Ecto neural progenitor cell (in vitro differentiated cells): ENCODE results near the gene GOLGA8N.
"Not testable (repeated sequence)": the region's sequence is repeated elsewhere in the genome, so short reads cannot be mapped to it uniquely, and the experiment has no call there.

Source experiments
- DNase-seq: peaks from one replicate; pipeline ENCODE4 v3.0.0-alpha.2; 2018; ENCODE audit warnings: low spot score

GOLGA8N gene

GRCh38 chr15:32593151-32593550 is at the start of gene GOLGA8N:
Gene GOLGA8N, plus strand, starts transcription at chr15:32593456.
- not testable (repeated sequence) for DNase-seq

GRCh38 chr15:32543456-32543855 is 49.8 kb upstream of the GOLGA8N start:
- not testable (repeated sequence) for DNase-seq

GRCh38 chr15:32545129-32545528 is 48.1 kb upstream of the GOLGA8N start:
- not testable (repeated sequence) for DNase-seq

- not testable (repeated sequence) for DNase-seq
Observed at GRCh38 chr15:32554587-32554986, 38.7 kb upstream of the GOLGA8N start.

- DNase-seq: not testable (repeated sequence)
Observed at GRCh38 chr15:32562198-32562597, 31.1 kb upstream of the GOLGA8N start.

GRCh38 chr15:32568988-32569387 is 24.3 kb upstream of the GOLGA8N start:
- DNase-seq: not testable (repeated sequence)

GRCh38 chr15:32578482-32578881 is 14.8 kb upstream of the GOLGA8N start:
- DNase-seq: not testable (repeated sequence)

- DNase-seq: not testable (repeated sequence)
Observed at GRCh38 chr15:32585844-32586243, 7.4 kb upstream of the GOLGA8N start.

- DNase-seq: not testable (repeated sequence)
Observed at GRCh38 chr15:32609518-32609917, 16.3 kb downstream of the GOLGA8N start.

- not testable (repeated sequence) for DNase-seq
Observed at GRCh38 chr15:32610719-32611118, 17.5 kb downstream of the GOLGA8N start.

- DNase-seq: not testable (repeated sequence)
Observed at GRCh38 chr15:32614712-32615050, 21.4 kb downstream of the GOLGA8N start.

- DNase-seq: peak; percentile 82
Observed at GRCh38 chr15:32615051-32615870, 22.0 kb downstream of the GOLGA8N start, which contains the start of gene ARHGAP11A. Gene ARHGAP11A, plus strand, starts transcription at chr15:32615504. Its CDS starts 708 bp downstream, at chr15:32616212.

GRCh38 chr15:32615871-32616426 is 22.7 kb downstream of the GOLGA8N start:
- not testable (repeated sequence) for DNase-seq

- no peak for DNase-seq
Observed at GRCh38 chr15:32636410-32636809, 43.2 kb downstream of the GOLGA8N start.

- no peak for DNase-seq
Observed at GRCh38 chr15:32636908-32637567, 43.8 kb downstream of the GOLGA8N start.

- DNase-seq: no peak
Observed at GRCh38 chr15:32637704-32638103, 44.4 kb downstream of the GOLGA8N start.

- DNase-seq: peak; percentile 82
Observed at GRCh38 chr15:32641517-32642059, 48.3 kb downstream of the GOLGA8N start, which contains the start of gene SCG5. Gene SCG5, plus strand, starts transcription at chr15:32641710. Its CDS starts 1,883 bp downstream, at chr15:32643593.

- DNase-seq: no peak
Observed at GRCh38 chr15:32642667-32643435, 49.6 kb downstream of the GOLGA8N start.

- no peak for DNase-seq
Observed at GRCh38 chr15:32643907-32644445, 50.7 kb downstream of the GOLGA8N start.

GRCh38 chr15:32646291-32646690 is 53.0 kb downstream of the GOLGA8N start:
- DNase-seq: no peak

- DNase-seq: no peak
Observed at GRCh38 chr15:32649342-32649741, 56.1 kb downstream of the GOLGA8N start.
